Epithelial cell of proximal tubule (primary cell): ENCODE results near the gene ZNF664. TPM values are rescaled to one million over a fixed set of nuclear protein-coding genes. Genes with fewer than 3 reads are reported as not detected.

ENCODE experiments used
- DNase-seq: peaks from one replicate; pipeline ENCODE4 v3.0.0-alpha.2; 2011; ENCODE audit warnings: low read depth
- H3K4me3 ChIP-seq: 2 replicates; pipeline ENCODE4 v1.5.1; 2011; ENCODE audit warnings: low read depth, mild to moderate bottlenecking, low read length
- CTCF ChIP-seq: conservative IDR thresholded peaks from 2 replicates; pipeline ENCODE4 v1.5.1; 2012; ENCODE audit warnings: low read depth, mild to moderate bottlenecking, low read length
- total RNA-seq: library from RNA; depleted of rRNA; stranded (reverse); fragments of >200 nt; gene quantifications from 2 replicates; pipeline ENCODE4 v1.2.3, GENCODE V29; 2015

Gene ZNF664
- 39.0 and 41.7 TPM in 2 replicates for total RNA-seq

- no peak for TF ChIP-seq CTCF
- H3K4me3 ChIP-seq = peak within 1 kb of the TSS; percentile 80
- DNase-seq = no peak
These were observed at the start of gene ZNF664, which contains the start of gene CCDC92 for GRCh38 chr12:123972457-123973401. TSS of gene ZNF664 (plus strand) at chr12:123973215. CDS start at chr12:124012145, 38,930 bp downstream. TSS of gene CCDC92 (minus strand) at chr12:123972831. CDS start at chr12:123944305, 28,526 bp downstream.

DNA sequence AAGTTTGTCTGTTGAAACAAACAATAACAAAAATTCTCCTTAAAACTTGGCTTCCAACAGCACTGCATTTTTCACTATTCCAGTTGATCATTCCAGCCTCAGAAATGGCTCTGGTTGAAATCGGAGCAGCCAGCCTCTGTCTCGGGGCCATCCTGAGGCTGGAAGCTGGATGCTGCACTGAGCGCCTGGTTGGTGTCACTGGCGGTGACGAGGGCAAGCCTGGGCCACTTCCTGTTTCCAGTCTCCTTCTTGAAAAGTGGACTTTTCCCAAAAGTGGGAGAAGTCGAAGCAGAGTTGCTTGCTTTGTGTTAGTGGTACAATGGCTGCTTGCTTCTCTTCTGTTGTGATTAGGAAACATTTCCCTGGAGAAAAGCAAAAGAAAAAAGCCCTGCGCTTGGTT is 49.1 kb upstream of the ZNF664 start:
- no peak overlapping the region for H3K4me3 ChIP-seq
- TF ChIP-seq CTCF = no peak
- DNase-seq = no peak

DNA sequence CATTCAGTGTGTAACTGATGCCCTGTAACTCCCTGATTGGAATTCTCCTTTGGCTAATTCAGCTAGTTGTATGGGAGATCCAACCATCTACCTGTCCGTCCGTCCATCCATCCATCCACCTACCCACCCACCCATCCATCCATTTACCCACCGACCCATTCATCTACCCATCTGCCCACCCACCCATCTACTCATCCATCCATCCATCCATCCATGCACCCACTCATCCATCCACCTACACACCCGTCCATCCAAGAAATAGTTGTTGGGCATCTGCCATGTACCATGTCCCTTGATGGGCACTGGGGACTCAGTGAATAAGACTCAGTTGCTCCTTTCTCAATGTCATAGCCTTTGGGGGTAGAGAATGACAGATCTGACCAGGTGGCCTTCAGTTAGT is 48.5 kb upstream of the ZNF664 start:
- no peak overlapping the region for H3K4me3 ChIP-seq
- DNase-seq = no peak
- TF ChIP-seq CTCF = no peak

- no peak overlapping the region for H3K4me3 ChIP-seq
- DNase-seq = no peak
- TF ChIP-seq CTCF = no peak
These were observed 44.6 kb upstream of the ZNF664 start for GRCh38 chr12:123928274-123928865.

DNA sequence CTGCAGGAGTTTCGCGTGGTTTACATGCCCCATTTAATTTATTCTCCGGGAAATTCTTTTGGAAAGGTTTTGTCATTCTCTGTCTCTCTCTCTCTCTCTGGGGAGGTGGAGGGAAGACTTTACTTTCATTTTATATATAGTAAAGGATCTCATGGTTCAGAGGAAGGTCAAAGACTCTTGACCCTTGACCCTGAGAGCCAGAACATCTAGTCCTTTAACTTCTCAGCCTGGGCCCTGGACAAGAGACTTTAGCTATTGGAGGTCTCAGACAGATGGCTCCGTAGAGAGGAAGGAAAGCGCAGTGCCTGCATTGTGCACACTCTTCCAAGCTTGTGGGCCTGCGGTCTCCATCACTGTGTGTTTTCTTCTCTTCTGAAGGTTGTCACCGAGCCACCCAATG is 44.1 kb upstream of the ZNF664 start:
- no peak for DNase-seq
- TF ChIP-seq CTCF = no peak
- no peak overlapping the region for H3K4me3 ChIP-seq

DNA sequence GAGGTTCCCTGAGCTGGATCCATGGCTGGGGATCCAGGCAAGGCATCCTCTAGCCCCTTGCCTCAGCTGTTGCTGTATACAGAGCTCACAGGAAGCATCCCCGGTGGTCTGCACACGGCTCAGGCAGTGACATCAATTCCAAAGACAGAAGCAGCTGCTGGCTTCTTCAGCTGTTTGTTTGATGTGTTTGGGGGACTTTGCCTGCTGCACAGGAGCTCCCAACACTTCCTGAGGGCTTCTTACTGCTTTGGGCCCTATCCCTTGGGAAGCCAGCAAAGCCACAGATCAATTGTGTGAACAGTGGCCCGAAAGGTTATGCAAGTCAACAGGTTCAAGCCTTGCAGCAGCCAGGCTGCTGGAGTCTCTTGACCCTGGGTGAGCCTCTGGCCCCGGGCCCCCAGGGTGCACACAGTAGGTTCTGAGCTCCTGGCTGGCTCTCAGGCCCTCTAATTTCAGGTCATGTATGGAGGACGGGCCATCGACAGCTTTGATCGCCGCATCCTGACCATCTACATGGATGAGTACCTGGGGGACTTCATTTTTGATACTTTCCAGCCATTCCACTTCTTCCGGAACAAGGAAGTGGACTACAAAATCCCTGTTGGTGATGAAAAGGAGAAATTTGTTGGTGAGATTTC is 43.0 kb upstream of the ZNF664 start:
- no peak for TF ChIP-seq CTCF

More for the DNA sequence above, 43.0 kb upstream of the ZNF664 start:
- no peak for DNase-seq
- H3K4me3 ChIP-seq = no peak overlapping the region
